SK-MEL-5 (cell line): Measurements from ENCODE around the gene DHRS13. TPM values are rescaled to one million over a fixed set of nuclear protein-coding genes. Genes with fewer than 3 reads are reported as not detected.
"Not testable (repeated sequence)": the region's sequence is repeated elsewhere in the genome, so short reads cannot be mapped to it uniquely, and the experiment has no call there.

Experiments used
- DNase-seq: peaks from one replicate; pipeline ENCODE4 v3.0.0-alpha.2; 2016; ENCODE audit warnings: low read depth, low spot score
- in situ Hi-C: cut with HindIII; loops from 2 replicates; pipeline ENCODE4 v1.10.0; 2016; ENCODE audit warnings: low sequenced_read_pairs, high pct_unique_total_duplicates, low pct_unique_long_range_greater_than_20kb
- total RNA-seq: library from RNA; depleted of rRNA; stranded (reverse); fragments of >200 nt; shearing (Covaris generic); gene quantifications from 2 replicates; pipeline ENCODE4 v1.2.3, GENCODE V29; 2014; rRNA removed

Gene DHRS13
- total RNA-seq, 1 experiment from 2014 or later: 23.8 TPM

- in situ Hi-C loops: no loop called here
- DNase-seq: peak; percentile 90
Measured at GRCh38 chr17:28854457-28855335, 48.2 kb downstream of the DHRS13 start, which contains the start of gene ERAL1. Gene ERAL1, plus strand, starts transcription at chr17:28855016. Its CDS starts 19 bp downstream, at chr17:28855035.

DNA sequence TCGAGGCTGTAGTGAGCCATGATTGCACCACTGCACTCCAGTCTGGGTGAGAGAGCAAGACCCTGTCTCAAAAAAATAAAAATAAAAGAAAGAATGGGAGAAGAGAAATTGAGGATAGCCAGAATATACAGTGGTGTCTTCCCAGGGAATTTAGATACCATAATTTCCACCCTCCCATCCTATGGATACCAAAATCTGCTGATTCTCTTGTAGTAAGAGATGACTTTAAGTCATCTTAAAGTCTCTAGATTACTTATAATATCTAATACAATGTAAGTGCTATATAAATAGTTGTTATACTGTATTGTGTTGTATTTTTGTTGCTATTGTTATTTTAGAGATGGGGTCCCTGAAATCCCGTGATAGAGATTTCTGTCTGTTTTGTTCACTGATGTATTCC, 49.6 kb downstream of the DHRS13 start:
- DNase-seq: no peak
- in situ Hi-C loops: no loop called here

GRCh38 chr17:28849281-28849680, 53.6 kb downstream of the DHRS13 start:
- in situ Hi-C loops: no loop called here
- peak; percentile 40 for DNase-seq

DNA sequence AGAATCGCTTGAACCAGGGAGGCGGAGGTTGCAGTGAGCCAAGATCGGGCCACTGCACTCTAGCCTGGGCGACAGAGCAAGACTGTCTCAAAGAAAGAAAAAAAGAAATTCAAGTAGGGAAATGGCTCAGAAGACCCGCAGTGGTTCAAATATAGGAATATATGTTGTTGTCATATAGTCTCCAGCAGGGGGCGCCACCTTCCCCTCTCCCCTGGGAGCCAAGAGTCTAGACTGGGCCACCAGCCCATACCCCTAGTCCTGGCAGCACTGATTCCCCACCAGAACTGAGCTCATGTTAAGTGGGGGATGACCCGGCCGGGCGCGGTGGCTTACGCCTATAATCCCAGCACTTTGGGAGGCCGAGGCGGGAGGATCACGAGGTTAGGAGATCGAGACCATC, 54.2 kb downstream of the DHRS13 start:
- peak; percentile 45 for DNase-seq
- in situ Hi-C loops: not testable (repeated sequence)

Other genes starting within 250 kb of the DHRS13 start
- 61.3 and 66.1 TPM in 2 replicates for gene SDF2, start 241.2 kb downstream of the DHRS13 start, total RNA-seq
- gene SUPT6H, start 240.9 kb downstream of the DHRS13 start, total RNA-seq: 38.6 and 47.1 TPM in 2 replicates
- gene PROCA1, start 191.2 kb downstream of the DHRS13 start, total RNA-seq: 0.16 TPM in 1 of 2 replicates, not detected in the other
- gene RAB34, start 185.2 kb downstream of the DHRS13 start, total RNA-seq: 89.9 and 93.4 TPM in 2 replicates
- gene RPL23A, start 183.1 kb downstream of the DHRS13 start, total RNA-seq: 965 and 1,109 TPM in 2 replicates
- gene TLCD1, start 176.8 kb downstream of the DHRS13 start, total RNA-seq: 12.0 and 17.3 TPM in 2 replicates
- 1.8 and 2.1 TPM in 2 replicates for gene NEK8, start 174.3 kb downstream of the DHRS13 start, total RNA-seq
- 72.8 and 76.2 TPM in 2 replicates for gene TRAF4, start 159.1 kb downstream of the DHRS13 start, total RNA-seq
- 11.3 and 14.7 TPM in 2 replicates for gene FAM222B, start 60.3 kb downstream of the DHRS13 start, total RNA-seq
- gene ERAL1, start 48.1 kb downstream of the DHRS13 start, total RNA-seq: 23.8 and 35.7 TPM in 2 replicates
- 12.6 and 12.8 TPM in 2 replicates for gene FLOT2, start 5.3 kb downstream of the DHRS13 start, total RNA-seq
- 9.5 and 12.7 TPM in 2 replicates for gene PHF12, start 48.4 kb upstream of the DHRS13 start, total RNA-seq
- not detected in 2 replicates for gene SEZ6, start 103.0 kb upstream of the DHRS13 start, total RNA-seq
- 0.21 TPM in 1 of 2 replicates, not detected in the other for gene PIPOX, start 140.1 kb upstream of the DHRS13 start, total RNA-seq